GM10266 (cell line): Measurements from ENCODE around the gene SEMA5A.

Experiments
- DNase-seq: peaks from one replicate; pipeline ENCODE4 v3.0.0; 2012; ENCODE audit errors: extremely low spot score
- TF ChIP-seq, protein P1 (sequence below): IDR thresholded peaks from 2 replicates; pipeline ENCODE4 v1.5.1; 2012; ENCODE audit warnings: mild to moderate bottlenecking, low read depth; ENCODE audit not compliant: control insufficient read depth, insufficient read depth; ENCODE audit errors: missing control alignments

The SEMA5A gene

DNA sequence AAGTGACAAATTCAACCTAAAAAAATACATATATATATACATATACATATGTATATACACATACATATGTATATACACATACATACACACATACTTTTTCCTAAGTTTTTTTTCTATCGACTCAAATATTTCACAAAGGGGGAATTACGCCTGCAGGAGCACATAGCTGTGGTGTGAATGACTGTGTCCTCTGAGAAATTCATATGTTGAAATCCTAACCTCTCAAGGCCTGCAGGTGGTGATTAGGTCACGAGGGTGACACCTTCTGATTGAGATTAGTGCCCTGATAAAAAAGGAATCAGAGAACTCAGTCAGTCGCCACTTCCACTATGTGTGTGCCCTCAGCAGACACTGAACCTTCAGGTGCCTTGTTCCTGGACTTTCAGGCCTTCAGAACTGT is 248.7 kb downstream of the SEMA5A start:
- TF ChIP-seq, protein P1, sequence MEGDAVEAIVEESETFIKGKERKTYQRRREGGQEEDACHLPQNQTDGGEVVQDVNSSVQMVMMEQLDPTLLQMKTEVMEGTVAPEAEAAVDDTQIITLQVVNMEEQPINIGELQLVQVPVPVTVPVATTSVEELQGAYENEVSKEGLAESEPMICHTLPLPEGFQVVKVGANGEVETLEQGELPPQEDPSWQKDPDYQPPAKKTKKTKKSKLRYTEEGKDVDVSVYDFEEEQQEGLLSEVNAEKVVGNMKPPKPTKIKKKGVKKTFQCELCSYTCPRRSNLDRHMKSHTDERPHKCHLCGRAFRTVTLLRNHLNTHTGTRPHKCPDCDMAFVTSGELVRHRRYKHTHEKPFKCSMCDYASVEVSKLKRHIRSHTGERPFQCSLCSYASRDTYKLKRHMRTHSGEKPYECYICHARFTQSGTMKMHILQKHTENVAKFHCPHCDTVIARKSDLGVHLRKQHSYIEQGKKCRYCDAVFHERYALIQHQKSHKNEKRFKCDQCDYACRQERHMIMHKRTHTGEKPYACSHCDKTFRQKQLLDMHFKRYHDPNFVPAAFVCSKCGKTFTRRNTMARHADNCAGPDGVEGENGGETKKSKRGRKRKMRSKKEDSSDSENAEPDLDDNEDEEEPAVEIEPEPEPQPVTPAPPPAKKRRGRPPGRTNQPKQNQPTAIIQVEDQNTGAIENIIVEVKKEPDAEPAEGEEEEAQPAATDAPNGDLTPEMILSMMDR = no peak
- DNase-seq = no peak

DNA sequence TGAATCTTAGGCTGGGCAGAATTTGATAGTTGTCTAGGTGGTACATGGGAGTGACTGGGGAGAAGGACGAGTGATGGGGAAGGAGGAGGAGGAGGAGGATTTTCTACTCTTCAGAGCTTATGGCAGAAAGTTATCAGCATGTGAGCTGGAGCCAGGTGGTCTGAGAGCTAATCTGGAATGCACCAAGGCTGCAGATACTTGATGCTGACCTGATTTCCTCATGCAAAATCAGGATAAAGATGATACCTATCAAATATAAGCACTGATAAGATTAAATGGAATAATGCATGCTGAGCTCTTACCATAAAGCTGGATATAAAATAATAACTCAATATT is 250.4 kb downstream of the SEMA5A start:
- no peak for DNase-seq
- TF ChIP-seq, protein P1 = no peak

DNA sequence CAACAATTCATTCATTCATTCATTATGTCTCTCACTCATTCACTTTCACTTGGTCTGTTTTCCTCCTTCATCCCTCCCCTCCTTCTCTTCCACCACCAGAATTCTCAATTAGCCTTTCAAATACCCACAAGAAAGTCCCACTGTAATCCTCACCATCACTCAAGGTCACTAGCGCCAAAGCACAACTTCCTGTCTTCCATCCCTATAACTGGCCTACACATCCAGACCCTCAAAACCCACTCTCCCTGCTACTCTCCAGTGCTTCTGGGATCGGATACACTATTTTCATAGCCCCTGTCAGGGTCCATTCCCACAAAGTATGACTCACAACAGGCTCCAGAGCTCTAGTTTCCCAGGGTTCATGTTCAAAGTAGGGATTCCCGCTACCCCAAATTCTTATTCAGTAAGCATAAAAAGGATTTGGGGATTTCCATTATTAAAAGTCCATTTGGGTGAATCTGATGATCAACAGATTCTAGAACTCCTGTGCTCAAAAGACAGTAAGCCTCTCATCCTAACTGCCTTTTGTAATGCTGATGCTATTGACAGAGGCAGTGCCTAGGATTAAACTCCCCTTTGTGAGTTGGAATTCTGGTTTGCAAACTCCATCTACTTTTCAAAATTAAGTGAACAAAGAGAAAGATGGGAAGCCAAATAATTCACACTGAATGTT is 250.9 kb downstream of the SEMA5A start:
- DNase-seq = no peak
- TF ChIP-seq, protein P1 = no peak

DNA sequence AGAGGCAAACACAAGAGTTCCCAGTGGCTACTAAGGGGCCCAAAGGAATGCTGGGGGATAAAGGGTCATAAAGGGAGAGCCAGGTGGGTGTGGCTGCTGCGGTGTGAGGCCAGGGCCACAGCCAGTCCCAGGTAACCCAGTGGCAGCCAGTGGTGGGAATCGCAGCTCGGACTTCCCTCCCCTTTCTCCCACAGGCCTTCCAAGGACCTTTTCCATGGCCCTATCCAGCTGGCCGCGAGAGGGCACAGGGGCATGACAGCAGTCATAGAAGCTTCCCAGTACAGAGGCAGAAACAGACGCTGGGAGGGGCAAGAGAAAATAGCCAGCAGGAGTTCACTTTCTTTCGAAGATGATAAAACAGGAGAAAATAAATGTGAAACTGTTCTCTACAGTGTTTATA is 257.6 kb downstream of the SEMA5A start:
- DNase-seq = no peak
- TF ChIP-seq, protein P1 = no peak

DNA sequence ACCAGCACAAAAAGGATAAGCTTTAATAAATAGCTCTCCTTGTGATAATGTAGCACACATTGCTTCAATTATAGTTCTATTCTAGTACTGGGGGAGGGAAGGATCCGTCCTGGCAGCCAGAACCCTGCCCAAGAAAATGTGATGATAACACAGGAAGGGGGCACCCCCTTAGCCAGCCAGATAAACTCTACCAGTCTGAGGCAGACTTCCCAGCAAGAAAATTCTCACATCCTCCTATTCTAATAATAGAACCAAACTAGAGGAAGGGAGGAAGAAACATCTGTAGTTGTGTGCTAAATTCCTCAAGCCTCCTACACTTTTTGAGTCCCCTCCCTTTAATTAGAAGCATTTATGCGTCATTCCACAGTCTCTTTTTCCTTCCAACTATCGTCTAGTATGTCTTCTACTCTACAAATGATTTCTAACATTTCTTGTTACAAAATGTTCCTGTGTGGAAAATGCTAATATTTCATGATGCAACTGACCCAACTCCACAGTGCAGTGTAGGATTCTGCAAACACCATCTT is 261.0 kb downstream of the SEMA5A start:
- TF ChIP-seq, protein P1 = no peak
- no peak for DNase-seq

DNA sequence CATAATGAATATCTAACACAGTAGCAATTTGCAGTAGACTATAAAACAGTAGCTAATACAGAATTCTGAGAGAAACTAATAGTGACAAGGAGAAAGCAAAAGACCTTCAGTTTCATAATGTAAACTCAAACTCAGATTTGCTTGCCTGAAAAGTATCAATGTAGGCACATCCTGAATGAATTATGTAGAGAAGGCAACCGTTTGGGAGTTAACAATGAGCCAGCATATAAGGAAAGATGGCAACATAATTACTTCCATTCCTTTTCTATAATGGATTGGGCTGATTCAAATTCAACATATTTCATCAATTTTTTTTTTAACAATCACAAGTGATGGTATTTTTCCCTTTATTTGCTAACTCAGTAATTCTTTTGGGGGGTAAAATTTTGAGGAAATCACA is 261.6 kb downstream of the SEMA5A start:
- TF ChIP-seq, protein P1 = no peak
- DNase-seq = no peak

DNA sequence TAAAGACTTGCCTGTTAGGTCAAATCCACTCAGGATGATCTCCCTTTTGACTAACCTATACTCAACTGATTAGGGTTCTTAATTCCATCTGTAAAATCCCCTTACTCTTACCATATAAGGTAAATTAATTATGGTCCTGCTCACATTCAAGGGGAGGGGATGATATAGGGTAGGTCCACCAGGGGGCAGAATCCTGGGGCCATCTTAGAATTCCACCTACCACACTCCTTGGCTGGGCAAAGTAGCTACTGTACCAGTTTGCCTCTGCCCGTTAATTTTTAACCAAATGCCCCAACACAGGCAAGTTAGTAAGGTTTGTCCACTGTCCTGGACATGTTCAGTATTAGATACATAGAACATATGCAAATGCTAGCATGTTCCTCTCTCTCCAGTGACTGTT is 262.4 kb downstream of the SEMA5A start:
- DNase-seq = no peak
- TF ChIP-seq, protein P1 = no peak
